ENCODE results near the gene DTNBP1.

The DTNBP1 gene

GRCh38 chr6:15530411-15530810, 132.4 kb downstream of the DTNBP1 start:
- no peak for DNase-seq

GRCh38 chr6:15528870-15529269, 134.0 kb downstream of the DTNBP1 start:
- no peak for DNase-seq

GRCh38 chr6:15527838-15528617, 134.8 kb downstream of the DTNBP1 start:
- DNase-seq = no peak

GRCh38 chr6:15526212-15526701, 136.6 kb downstream of the DTNBP1 start:
- no peak for DNase-seq

GRCh38 chr6:15524861-15525401, 137.9 kb downstream of the DTNBP1 start:
- DNase-seq = no peak

GRCh38 chr6:15523679-15524630, 138.9 kb downstream of the DTNBP1 start:
- DNase-seq = no peak

- no peak for DNase-seq
Observed at GRCh38 chr6:15522856-15523529, 139.8 kb downstream of the DTNBP1 start.

GRCh38 chr6:15522427-15522826, 140.4 kb downstream of the DTNBP1 start:
- DNase-seq = no peak

- no peak for DNase-seq
Observed at GRCh38 chr6:15522026-15522425, 140.8 kb downstream of the DTNBP1 start.

- no peak for DNase-seq
Observed at GRCh38 chr6:15521582-15521981, 141.2 kb downstream of the DTNBP1 start.

- no peak for DNase-seq
Observed at GRCh38 chr6:15520626-15521203, 142.1 kb downstream of the DTNBP1 start.

- DNase-seq = no peak
Observed at GRCh38 chr6:15519681-15520080, 143.1 kb downstream of the DTNBP1 start.

GRCh38 chr6:15518878-15519277, 143.9 kb downstream of the DTNBP1 start:
- no peak for DNase-seq

- DNase-seq = no peak
Observed at GRCh38 chr6:15518057-15518456, 144.8 kb downstream of the DTNBP1 start.

GRCh38 chr6:15517600-15517999, 145.2 kb downstream of the DTNBP1 start:
- DNase-seq = no peak

- no peak for DNase-seq
Observed at GRCh38 chr6:15516923-15517560, 145.8 kb downstream of the DTNBP1 start.

- no peak for DNase-seq
Observed at GRCh38 chr6:15516378-15516777, 146.4 kb downstream of the DTNBP1 start.

- no peak for DNase-seq
Observed at GRCh38 chr6:15515660-15516375, 147.0 kb downstream of the DTNBP1 start.

- DNase-seq = no peak
Observed at GRCh38 chr6:15515226-15515625, 147.6 kb downstream of the DTNBP1 start.

GRCh38 chr6:15513801-15514711, 148.8 kb downstream of the DTNBP1 start:
- no peak for DNase-seq
